ENCODE results near the gene MPP4.

The MPP4 gene

GRCh38 chr2:201669865-201670264, 28.6 kb downstream of the MPP4 start:
- no peak for DNase-seq

GRCh38 chr2:201668402-201668910, 30.0 kb downstream of the MPP4 start:
- no peak for DNase-seq

DNA sequence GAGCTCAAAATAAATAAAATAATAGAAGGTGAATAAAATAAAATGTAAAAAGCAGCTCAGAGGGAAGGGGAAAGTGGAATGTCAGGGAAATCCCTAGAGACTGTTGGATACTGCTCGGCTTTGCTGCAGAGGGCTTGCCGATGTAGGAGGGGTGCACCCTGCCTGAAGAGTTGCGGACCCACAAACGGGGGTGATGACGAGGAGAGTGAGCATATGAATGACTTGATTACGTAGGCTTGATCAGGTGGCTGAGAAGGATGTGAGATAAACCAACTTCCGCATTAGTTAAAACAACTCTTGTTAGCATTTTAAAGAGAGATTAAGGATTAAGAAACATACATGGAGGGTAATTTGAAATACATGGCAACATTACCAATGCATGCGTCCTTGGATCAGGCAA, 34.1 kb downstream of the MPP4 start:
- DNase-seq, result no peak

DNA sequence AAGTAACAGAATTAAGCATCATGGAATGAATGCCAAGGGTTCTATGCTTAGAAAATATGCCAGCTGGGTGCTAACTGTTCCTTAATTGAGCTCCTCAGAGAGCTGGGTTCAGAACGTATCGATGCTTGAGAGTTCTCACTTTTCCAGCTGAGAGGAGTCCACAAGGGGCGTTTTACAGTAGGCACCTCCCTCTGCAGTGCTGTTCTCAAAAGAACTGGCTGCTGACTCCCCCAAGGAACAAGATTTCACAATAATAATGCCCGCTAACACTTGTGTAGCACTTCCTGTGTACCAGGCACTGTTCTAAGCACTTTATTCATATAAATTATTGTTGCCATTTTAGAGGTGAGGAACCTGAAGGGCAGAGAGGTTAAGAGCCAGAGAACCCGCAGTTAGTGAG, 37.1 kb downstream of the MPP4 start:
- peak in 1 of 2 donors; percentile 47 for DNase-seq

- DNase-seq, result no peak
Measured at GRCh38 chr2:201660293-201660895, 38.0 kb downstream of the MPP4 start.

- DNase-seq, result no peak
Measured at GRCh38 chr2:201656740-201657139, 41.7 kb downstream of the MPP4 start.

DNA sequence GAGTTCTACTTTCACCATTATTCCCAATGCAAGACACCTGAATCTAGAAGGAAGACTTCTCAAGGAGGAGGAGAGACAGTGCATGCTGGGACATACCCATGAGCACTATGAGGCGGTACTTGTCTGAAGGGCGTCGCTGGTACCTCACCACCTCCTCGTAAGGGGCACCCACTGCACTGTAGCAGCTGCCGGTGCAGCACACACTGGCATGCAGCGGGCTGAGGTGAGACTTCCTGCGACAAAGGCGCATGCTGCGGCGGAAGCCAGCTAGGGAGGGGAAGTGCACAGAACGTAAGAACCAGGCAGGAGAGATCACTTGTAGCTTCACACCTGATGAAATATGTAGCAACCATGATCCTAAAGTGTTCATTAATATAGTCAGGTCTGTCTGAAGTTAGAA, 42.3 kb downstream of the MPP4 start:
- DNase-seq, result no peak

DNA sequence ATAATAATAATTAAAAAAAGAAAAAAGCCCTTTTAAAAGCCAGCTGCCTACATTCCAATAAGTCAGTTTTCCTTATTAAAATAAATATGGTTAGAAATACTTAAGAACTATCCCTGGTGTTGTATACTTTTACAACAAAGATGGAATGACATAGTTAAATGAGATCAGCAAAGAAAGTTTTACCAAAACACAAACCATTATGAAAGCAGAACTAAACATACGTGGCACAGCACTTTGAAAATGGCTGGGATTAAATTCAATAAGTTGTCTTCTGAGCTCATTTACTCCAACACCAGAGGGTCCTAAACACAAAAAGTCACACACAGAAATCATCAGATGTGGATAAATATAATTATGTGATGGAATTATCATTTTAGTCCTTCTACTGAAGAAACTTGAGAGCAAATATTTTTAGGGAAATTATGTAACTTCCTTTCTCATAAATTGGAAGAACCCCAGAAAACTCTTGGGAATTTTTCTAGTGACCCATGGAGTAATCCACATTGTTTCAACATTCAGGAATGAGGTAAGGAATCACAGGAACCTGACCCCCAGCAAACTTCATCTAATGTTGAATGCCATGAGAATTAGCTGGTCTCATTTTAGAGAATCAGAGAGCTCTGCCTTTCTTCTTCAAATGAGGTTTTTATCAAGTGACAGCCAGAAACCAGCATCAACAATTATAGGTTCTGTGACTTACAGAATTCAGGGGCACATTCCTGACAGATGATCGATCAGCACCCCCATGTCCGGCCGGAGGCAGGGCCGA, 43.6 kb downstream of the MPP4 start:
- DNase-seq, result peak; percentile 77 to 88

DNA sequence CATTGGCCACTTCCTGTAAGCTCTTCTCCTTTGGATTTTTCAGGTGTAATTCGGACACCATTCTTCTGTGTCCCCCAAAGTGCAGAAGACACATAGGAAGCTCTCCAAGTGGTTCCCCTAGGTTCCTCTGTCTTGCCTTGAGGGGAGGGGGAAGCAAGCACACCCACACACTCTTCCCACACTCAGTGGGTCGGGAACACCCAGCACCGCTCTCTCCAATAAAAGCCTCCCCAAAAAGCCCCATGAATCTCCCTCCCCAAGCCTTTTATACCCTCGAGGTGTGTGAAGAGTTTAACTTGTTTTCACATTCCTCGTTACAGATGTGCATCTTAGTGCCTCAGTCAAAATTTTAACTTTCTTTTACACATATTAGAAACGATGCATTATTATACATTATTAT, 45.2 kb downstream of the MPP4 start:
- DNase-seq, result peak; percentile 52 to 75

GRCh38 chr2:201649442-201649841, 49.0 kb downstream of the MPP4 start:
- no peak for DNase-seq

GRCh38 chr2:201647431-201647830, 51.0 kb downstream of the MPP4 start:
- no peak for DNase-seq

- DNase-seq, result no peak
Measured at GRCh38 chr2:201644001-201644400, 54.4 kb downstream of the MPP4 start.

- DNase-seq, result no peak
Measured at GRCh38 chr2:201643216-201643890, 55.1 kb downstream of the MPP4 start, which contains the start of gene TMEM237. Gene TMEM237, minus strand, starts transcription at chr2:201643503. Its CDS starts 103 bp downstream, at chr2:201643400.

DNA sequence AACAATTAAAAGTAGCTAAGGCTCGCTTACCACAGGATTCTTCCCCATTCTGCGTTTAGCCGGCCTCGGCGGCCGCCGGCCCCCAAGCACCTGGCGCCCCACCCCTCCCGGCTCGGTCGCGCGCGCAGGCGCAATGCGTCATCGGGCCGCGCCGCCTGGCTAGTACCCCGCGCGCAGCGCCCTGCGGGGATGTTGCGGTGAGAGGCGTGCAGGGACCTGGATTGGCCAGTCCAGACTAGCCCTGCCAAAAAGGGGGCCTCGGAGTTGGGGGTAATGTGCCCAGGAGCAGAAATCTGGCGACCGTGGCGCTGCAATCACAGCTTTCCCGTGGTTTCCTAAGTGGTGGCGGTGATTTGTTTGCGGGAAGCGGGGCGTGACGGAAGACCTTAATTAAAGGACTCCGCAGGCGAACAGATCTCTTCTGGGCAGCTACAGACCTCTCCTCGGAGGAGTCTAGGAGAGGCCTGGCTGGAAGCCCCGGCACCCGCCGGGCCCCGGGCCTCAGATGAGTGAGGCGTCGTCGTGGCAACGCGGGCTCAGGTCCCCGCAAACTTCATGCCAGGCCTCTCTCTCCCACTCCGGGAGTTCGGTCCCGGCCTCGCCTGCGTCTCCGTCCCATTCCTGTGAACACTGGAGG, 55.7 kb downstream of the MPP4 start:
- peak; percentile 54 to 82 for DNase-seq

DNA sequence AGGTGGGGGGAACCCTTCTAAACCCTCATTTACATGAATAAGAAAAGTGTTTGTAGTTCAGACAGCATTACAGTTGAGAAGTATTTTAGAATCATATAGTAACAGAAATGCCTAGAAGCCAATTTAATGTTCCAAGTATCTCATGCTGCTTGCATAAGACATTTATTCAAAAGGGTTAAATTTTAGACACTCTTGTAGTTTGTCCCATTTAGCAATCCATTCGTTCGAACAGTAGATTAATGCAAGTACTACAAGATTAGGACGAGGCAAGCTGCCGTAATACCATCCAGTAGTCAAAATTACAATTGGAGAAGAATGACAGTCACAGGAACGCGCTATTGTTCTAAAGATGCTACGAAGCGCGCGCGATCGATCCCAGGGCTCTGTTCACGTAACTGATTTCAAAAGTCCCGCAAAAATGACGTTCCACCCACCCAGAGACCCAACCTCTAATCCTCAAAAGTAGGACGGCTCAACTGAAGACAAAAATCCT, 56.3 kb downstream of the MPP4 start:
- DNase-seq, result no peak

DNA sequence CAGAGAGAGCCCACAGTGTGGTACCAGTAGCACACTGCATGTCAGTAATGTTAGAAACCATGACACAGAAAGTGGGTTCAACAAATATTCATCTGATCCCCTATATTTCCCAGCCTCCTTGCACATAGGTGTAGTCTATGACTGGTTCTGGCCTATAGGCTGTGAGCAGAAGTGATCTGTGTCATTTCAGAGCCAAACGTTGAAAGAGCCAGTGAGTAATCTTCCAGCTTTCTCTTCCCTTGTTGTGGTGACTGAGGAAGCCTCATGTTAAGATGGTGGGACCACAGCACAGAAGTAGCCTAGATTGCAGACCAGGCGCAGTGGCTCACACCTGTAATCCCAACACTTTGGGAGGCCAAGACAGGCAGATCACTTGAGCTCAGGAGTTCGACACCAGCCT, 59.2 kb downstream of the MPP4 start:
- no peak for DNase-seq

DNA sequence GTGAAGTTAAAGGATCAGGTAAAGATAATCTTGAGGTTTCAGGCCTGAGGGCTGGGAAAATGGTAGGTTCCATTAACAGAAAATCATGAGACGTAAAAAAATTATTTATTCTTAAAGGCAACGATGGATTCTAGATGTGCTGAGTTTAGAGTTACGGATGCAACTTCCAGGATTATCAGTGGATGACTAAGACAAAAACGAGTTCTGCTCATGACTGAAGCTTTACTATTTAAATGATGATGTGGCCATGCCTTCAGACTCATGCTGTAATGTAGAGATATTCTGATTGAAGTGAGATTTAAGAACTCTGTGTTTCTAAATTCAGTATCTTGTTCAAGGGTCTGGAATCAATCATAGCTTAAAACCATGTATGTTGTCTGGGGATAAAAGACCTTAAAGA, 60.1 kb downstream of the MPP4 start:
- no peak for DNase-seq

DNA sequence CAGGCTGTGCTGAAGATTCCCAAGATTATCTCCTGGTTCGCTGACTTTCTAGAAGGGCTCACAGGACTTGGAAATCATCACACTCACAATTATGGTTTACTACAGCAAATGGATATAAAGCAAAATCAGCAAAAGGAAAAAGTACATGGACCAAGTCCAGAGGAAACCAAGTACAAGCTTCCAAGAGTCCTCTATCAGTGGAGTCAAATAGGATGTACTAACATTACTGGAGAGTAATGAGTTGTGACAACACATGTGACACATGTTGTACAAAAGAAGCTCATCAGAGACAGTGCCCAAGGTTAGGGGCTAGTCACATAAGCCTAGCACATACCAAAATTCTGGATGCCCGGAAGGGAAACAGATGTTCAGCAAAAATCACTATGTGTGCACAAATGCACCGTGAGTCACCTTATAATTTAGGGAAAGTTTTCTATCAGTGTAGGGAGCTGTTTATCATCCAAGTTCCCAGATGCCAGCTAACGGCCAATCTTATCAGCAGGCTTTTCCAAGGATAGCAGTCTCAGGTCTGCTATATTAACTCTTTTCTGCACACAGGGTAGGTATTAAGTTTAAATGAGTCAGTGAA, 64.7 kb downstream of the MPP4 start:
- no peak for DNase-seq

DNA sequence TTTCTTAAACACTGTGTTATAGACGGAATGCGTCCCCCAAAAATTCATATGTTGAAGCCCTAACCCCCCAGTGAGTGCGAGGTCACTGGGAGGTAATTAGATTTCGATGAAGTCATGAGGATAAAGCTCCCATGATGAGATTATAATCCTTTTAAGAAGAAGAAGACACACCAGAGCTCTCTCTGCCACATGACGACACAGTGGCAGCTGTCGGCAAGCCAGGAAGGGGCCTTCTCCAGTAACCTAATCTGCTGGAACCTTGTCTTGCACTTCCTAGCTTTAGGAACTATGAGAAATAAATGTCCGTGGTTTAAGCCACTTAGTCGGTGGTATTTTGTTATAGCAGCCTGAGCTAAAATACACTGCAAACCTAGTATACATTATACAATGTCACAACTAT, 67.4 kb downstream of the MPP4 start:
- DNase-seq, result no peak

- no peak for DNase-seq
Measured at GRCh38 chr2:201630577-201630976, 67.9 kb downstream of the MPP4 start.

DNA sequence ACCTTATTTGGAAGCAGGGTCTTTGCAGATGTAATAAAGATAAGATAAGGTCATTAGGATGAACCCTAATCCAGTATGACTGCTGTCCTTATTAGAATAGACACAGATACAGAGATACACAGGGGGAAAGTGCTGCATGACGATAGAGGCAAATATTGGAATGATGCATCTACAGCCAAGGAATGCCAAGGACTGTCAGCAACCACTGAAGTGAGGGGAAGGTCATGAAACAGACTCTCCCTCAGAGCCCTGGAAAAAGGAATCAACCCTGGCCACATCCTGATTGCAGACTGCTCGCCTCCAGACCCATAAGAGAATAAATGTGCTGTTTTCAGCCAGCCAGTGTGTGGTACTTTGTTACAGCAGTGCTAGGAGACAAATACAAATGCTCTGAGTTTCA, 69.9 kb downstream of the MPP4 start:
- DNase-seq, result no peak

DNA sequence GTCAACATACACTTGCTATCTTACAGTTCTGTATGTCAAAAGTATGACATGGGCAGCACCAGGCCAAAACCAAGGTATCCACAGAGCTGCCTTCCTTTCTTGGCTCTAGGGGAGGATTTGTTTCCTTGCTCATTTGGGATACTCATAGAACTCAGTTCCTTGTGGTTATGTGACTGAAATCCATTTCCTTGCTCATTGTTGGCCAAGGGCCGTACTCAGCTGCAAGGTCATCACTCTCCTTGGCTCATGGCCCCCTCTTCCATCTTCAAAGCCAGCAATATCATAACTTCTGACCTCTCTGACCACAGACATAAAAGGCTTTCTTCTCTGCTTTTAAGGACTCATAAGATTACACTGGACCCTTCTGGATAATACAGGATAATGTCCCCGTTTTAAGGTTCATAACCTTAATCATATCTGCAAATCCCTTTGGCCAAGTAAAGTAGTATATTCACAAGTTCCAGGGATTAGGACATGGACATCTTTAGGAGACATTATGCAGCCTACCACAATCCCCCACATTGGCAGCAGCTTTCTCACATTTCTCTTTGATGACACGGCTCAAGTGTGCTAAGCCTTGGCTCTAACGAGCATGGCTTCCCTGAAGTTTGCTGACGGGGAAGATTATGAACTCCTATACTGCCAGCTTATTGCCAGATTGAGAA, 76.0 kb downstream of the MPP4 start:
- no peak for DNase-seq
